T1000 (cell line): ENCODE results near the gene ANKRD9.

ENCODE experiments used
- DNase-seq: peaks from one replicate; lab custom pipeline; 2025; ENCODE audit warnings: mixed read lengths; lab: John Stamatoyannopoulos, UW

ANKRD9 gene

GRCh38 chr14:102473559-102473958, 36.0 kb downstream of the ANKRD9 start:
- no peak for DNase-seq

GRCh38 chr14:102472791-102473150, 36.8 kb downstream of the ANKRD9 start:
- no peak for DNase-seq

GRCh38 chr14:102471921-102472790, 37.4 kb downstream of the ANKRD9 start:
- DNase-seq: no peak

- no peak for DNase-seq
Measured at GRCh38 chr14:102469261-102469660, 40.3 kb downstream of the ANKRD9 start.

GRCh38 chr14:102464846-102465341, 44.7 kb downstream of the ANKRD9 start:
- no peak for DNase-seq

GRCh38 chr14:102464006-102464405, 45.6 kb downstream of the ANKRD9 start:
- DNase-seq: no peak

GRCh38 chr14:102462391-102462790, 47.2 kb downstream of the ANKRD9 start:
- DNase-seq: no peak

GRCh38 chr14:102461490-102462338, 47.9 kb downstream of the ANKRD9 start:
- DNase-seq: no peak

- DNase-seq: no peak
Measured at GRCh38 chr14:102457509-102457908, 52.1 kb downstream of the ANKRD9 start.

- DNase-seq: no peak
Measured at GRCh38 chr14:102454711-102455110, 54.9 kb downstream of the ANKRD9 start.

- no peak for DNase-seq
Measured at GRCh38 chr14:102452302-102452701, 57.3 kb downstream of the ANKRD9 start.
